OCI-LY7 (cell line): ENCODE data around the gene CALHM6. TPM values are rescaled to one million over a fixed set of nuclear protein-coding genes. Genes with fewer than 3 reads are reported as not detected.
A peak's percentile ranks its signal among the peaks of the same experiment; 100 is the strongest.

Source experiments
- BruUV-seq: library from RNA; stranded (reverse); fragments of 400-500 nt; replicated peaks from 2 replicates; lab custom pipeline; 2021; lab: Mats Ljungman, UMichigan
- CTCF ChIA-PET: fragments of 300-600 bp; sonication (Branson Sonifier 250); formaldehyde crosslinking; loops from one replicate; lab custom pipeline; 2022; ENCODE audit warnings: antibody characterized with exemption; ENCODE audit not compliant: unreplicated experiment; lab: Charles Lee
- POLR2A ChIA-PET: fragments of 300-600 bp; sonication (Branson Sonifier 250); formaldehyde crosslinking; loops from one replicate; lab custom pipeline; 2022; ENCODE audit warnings: antibody characterized with exemption; lab: Charles Lee
- DNase-seq: peaks from one replicate; pipeline ENCODE4 v3.0.0-alpha.2; 2015; ENCODE audit warnings: low spot score
- H2AFZ ChIP-seq: fragments of 200-600 bp; sonication (generic), shearing (Covaris generic); 2 replicates; pipeline ENCODE4 v1.6.1; 2014; ENCODE audit warnings: mild to moderate bottlenecking, antibody characterized with exemption, low read length, moderate library complexity
- H3K27ac ChIP-seq: fragments of 200-600 bp; sonication (generic); 2 replicates; pipeline ENCODE4 v1.5.1; 2014; ENCODE audit warnings: mixed run types, low read depth, mild to moderate bottlenecking, moderate library complexity, low read length, inconsistent platforms; ENCODE audit not compliant: poor library complexity, severe bottlenecking
- H3K36me3 ChIP-seq: fragments of 200-600 bp; sonication (generic); 2 replicates; pipeline ENCODE4 v1.6.1; 2014; ENCODE audit warnings: mild to moderate bottlenecking, antibody characterized with exemption, low read length, moderate library complexity, mixed read lengths; ENCODE audit not compliant: insufficient read depth
- H3K4me1 ChIP-seq: fragments of 200-600 bp; sonication (generic); 2 replicates; pipeline ENCODE4 v1.5.1; 2014; ENCODE audit warnings: mild to moderate bottlenecking, low read length; ENCODE audit not compliant: insufficient read depth, poor library complexity, severe bottlenecking
- H3K4me2 ChIP-seq: fragments of 200-600 bp; sonication (generic); 2 replicates; pipeline ENCODE4 v1.6.1; 2014; ENCODE audit warnings: mild to moderate bottlenecking, low read length
- H3K4me3 ChIP-seq: fragments of 200-600 bp; sonication (generic); 2 replicates; pipeline ENCODE4 v1.5.1; 2014; ENCODE audit warnings: mild to moderate bottlenecking, low read depth, low read length; ENCODE audit not compliant: poor library complexity, severe bottlenecking
- H3K79me2 ChIP-seq: fragments of 200-600 bp; sonication (generic); 2 replicates; pipeline ENCODE4 v1.6.1; 2016; ENCODE audit warnings: low read depth, mild to moderate bottlenecking, low read length, moderate library complexity, mixed read lengths; ENCODE audit not compliant: insufficient read depth
- H3K9me2 ChIP-seq: fragments of 200-600 bp; sonication (generic); 2 replicates; pipeline ENCODE4 v1.6.1; 2016; ENCODE audit warnings: mild to moderate bottlenecking, low read length, mixed read lengths; ENCODE audit not compliant: insufficient read depth
- H3K9me3 ChIP-seq: fragments of 200-600 bp; sonication (generic); 2 replicates; pipeline ENCODE4 v1.6.1; 2014; ENCODE audit warnings: mild to moderate bottlenecking, mixed run types, low read length, mixed read lengths
- H4K20me1 ChIP-seq: fragments of 200-600 bp; sonication (generic); 2 replicates; pipeline ENCODE4 v1.6.1; 2014; ENCODE audit warnings: mild to moderate bottlenecking, antibody characterized with exemption, low read length, moderate library complexity, mixed read lengths; ENCODE audit not compliant: insufficient read depth
- EZH2phosphoT487 ChIP-seq: fragments of 200-600 bp; sonication (generic); IDR thresholded peaks from 2 replicates; pipeline ENCODE4 v1.6.1; 2018; ENCODE audit warnings: low read depth, borderline replicate concordance, mild to moderate bottlenecking, mixed run types, antibody characterized with exemption, low read length, moderate library complexity, mixed read lengths
- intact Hi-C: fragments of 100-400 bp; cut with micrococcal nuclease; formaldehyde crosslinking; loops from one replicate; pipeline ENCODE4 v1.10.0; 2022; ENCODE audit not compliant: unreplicated experiment
- total RNA-seq, 2 experiments: library from RNA; depleted of rRNA in 1 of 2; stranded (reverse); fragments of >200 nt in 1 of 2; shearing (Covaris generic) in 1 of 2; gene quantifications; 2 replicates each; pipeline ENCODE4 v1.2.3, GENCODE V29; 2014 to 2022
- TF ChIP-seq, protein P1 (sequence below): fragments of 200-600 bp; sonication (generic); conservative IDR thresholded peaks from 2 replicates; pipeline ENCODE4 v1.5.1; 2014; ENCODE audit warnings: mild to moderate bottlenecking, antibody characterized with exemption, low read length, moderate library complexity, mixed read lengths

CALHM6 gene
- total RNA-seq, 2 experiments from 2014 or later = 1.8 TPM; not detected in 1

GRCh38 chr6:116450185-116450710, 10.9 kb upstream of the CALHM6 start:
- DNase-seq = no peak
- ChIA-PET CTCF (no interaction called here), POLR2A (interaction anchor here (0.6 to 1.5 kb wide), 7 partner anchors 13 to 421 kb away, joined by 3 to 5 read pairs (median 3); no protein-coding TSS in a partner anchor)
- Histone ChIP-seq H3K4me1 (no peaks in the 10 kb centered on the region), H4K20me1 (no peaks in the 10 kb centered on the region), H3K27ac (no peak overlapping the region), H2AFZ (no peak overlapping the region), H3K4me2 (no peak overlapping the region), H3K79me2 (no peaks in the 10 kb centered on the region), H3K9me2 (peaks cover 5% of the 10 kb centered on the region; the same call in 1 of the 2 replicates), H3K36me3 (no peaks in the 10 kb centered on the region), H3K4me3 (no peak overlapping the region), H3K9me3 (no peaks in the 10 kb centered on the region)
- no TSS peak for BruUV-seq
- TF ChIP-seq, protein P1, sequence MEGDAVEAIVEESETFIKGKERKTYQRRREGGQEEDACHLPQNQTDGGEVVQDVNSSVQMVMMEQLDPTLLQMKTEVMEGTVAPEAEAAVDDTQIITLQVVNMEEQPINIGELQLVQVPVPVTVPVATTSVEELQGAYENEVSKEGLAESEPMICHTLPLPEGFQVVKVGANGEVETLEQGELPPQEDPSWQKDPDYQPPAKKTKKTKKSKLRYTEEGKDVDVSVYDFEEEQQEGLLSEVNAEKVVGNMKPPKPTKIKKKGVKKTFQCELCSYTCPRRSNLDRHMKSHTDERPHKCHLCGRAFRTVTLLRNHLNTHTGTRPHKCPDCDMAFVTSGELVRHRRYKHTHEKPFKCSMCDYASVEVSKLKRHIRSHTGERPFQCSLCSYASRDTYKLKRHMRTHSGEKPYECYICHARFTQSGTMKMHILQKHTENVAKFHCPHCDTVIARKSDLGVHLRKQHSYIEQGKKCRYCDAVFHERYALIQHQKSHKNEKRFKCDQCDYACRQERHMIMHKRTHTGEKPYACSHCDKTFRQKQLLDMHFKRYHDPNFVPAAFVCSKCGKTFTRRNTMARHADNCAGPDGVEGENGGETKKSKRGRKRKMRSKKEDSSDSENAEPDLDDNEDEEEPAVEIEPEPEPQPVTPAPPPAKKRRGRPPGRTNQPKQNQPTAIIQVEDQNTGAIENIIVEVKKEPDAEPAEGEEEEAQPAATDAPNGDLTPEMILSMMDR = no peak
- TF ChIP-seq EZH2phosphoT487 = no peak
- intact Hi-C loops = no loop called here

GRCh38 chr6:116450769-116451740, 10.1 kb upstream of the CALHM6 start:
- no peaks in the 10 kb centered on the region for H3K79me2 ChIP-seq
- no peaks in the 10 kb centered on the region for H3K9me3 ChIP-seq
- H3K4me2 ChIP-seq = no peak overlapping the region
- H3K36me3 ChIP-seq = no peaks in the 10 kb centered on the region
- BruUV-seq = no TSS peak
- no peak overlapping the region for H2AFZ ChIP-seq
- H3K4me1 ChIP-seq = no peaks in the 10 kb centered on the region
- ChIA-PET POLR2A (interaction anchor here (0.6 to 1.3 kb wide), 6 partner anchors 11 to 216 kb away, joined by 3 to 5 read pairs (median 3); no protein-coding TSS in a partner anchor), CTCF (no interaction called here)
- no peaks in the 10 kb centered on the region for H4K20me1 ChIP-seq
- TF ChIP-seq, protein P1 = no peak
- no peak for TF ChIP-seq EZH2phosphoT487
- intact Hi-C loops = no loop called here
- H3K4me3 ChIP-seq = no peak overlapping the region
- DNase-seq = peak; percentile 19
- H3K9me2 ChIP-seq = peaks cover 5% of the 10 kb centered on the region; the same call in 1 of the 2 replicates
- no peak overlapping the region for H3K27ac ChIP-seq
